Endothelial cell of umbilical vein (primary cell): Measurements from ENCODE around the gene MYO19.

Source experiments
- CTCF ChIP-seq, 2 donors: IDR thresholded peaks; 1 replicate in 1 of 2; 2 replicates in 1 of 2; pipeline ENCODE4 v1.5.1; 2011; ENCODE audit warnings: low read length in 2 of 2, mild to moderate bottlenecking in 2 of 2, moderate library complexity in 2 of 2, control low read depth in 1 of 2, inconsistent platforms in 1 of 2, low read depth in 1 of 2; ENCODE audit not compliant: insufficient read depth in 1 of 2; ENCODE audit errors: extremely low read depth in 1 of 2
- EZH2 ChIP-seq: IDR thresholded peaks from 2 replicates; pipeline ENCODE4 v1.6.1; 2012; ENCODE audit warnings: borderline replicate concordance, low read depth, mild to moderate bottlenecking, moderate library complexity, low read length, inconsistent platforms; ENCODE audit not compliant: severe bottlenecking
- POLR2AphosphoS5 ChIP-seq: IDR thresholded peaks from 2 replicates; pipeline ENCODE4 v1.6.1; 2012; ENCODE audit warnings: low read depth, mild to moderate bottlenecking, control low read depth, low read length, moderate library complexity; ENCODE audit not compliant: insufficient read depth

DNA sequence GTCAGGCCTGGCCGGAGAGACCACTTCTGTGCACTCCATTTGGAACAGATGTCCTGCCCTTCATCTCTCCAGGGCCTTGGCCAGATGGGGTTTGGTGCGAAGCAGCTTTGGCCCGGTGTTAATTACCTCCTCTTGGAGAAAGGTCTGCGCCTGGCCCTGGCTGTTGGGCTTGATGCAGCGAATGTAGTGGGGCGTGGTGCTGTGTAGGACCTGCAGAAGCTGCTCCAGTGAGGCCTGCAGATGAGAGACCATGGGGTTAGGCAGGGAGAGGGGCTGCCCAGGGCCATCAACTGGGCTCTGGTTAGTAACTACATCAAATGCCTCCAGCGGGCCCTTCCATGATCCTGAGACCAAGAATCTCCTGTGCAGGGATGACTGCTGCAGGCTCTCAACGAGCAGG is 29.5 kb downstream of the MYO19 start:
- TF ChIP-seq POLR2AphosphoS5 (no peak), CTCF (IDR thresholded peaks at IDR 0.05; ENCODE audit: extremely low read depth in 1 of 2, insufficient read depth in 1 of 2, low read depth in 1 of 2, low read length in 2 of 2) (no peak), EZH2 (no peak)
